AG04449 (cell line): Measurements from ENCODE around the gene KY.
"Not testable (repeated sequence)": the region's sequence is repeated elsewhere in the genome, so short reads cannot be mapped to it uniquely, and the experiment has no call there.

Source experiments
- CTCF ChIA-PET: fragments of 350-600 bp; formaldehyde crosslinking; extraction: SDS; loops from one replicate; lab custom pipeline; 2021; ENCODE audit warnings: antibody characterized with exemption; lab: Yijun Ruan, JAX
- POLR2A ChIA-PET: fragments of 400-600, 350-600 bp; formaldehyde crosslinking; extraction: SDS; loops from one replicate; lab custom pipeline; 2020; ENCODE audit warnings: antibody characterized with exemption, inconsistent platforms; lab: Yijun Ruan, JAX
- DNase-seq: peaks from one replicate; pipeline ENCODE4 v3.0.0-alpha.2; 2010; ENCODE audit warnings: low read depth, low spot score
- H3K4me3 ChIP-seq: 2 replicates; pipeline ENCODE4 v1.5.1; 2011; ENCODE audit warnings: low read depth, mild to moderate bottlenecking, control low read depth, low read length
- TF ChIP-seq, protein P1 (sequence below): IDR thresholded peaks from one replicate; pipeline ENCODE4 v1.5.1; 2011; ENCODE audit warnings: mild to moderate bottlenecking, moderate library complexity, low read length, control low read depth, inconsistent platforms; ENCODE audit not compliant: insufficient read depth; ENCODE audit errors: missing control alignments

Gene KY

GRCh38 chr3:134594331-134594741 lies 56.5 kb downstream of the KY start:
- no peak for DNase-seq
- CTCF ChIA-PET = no interaction called here
- TF ChIP-seq, protein P1, sequence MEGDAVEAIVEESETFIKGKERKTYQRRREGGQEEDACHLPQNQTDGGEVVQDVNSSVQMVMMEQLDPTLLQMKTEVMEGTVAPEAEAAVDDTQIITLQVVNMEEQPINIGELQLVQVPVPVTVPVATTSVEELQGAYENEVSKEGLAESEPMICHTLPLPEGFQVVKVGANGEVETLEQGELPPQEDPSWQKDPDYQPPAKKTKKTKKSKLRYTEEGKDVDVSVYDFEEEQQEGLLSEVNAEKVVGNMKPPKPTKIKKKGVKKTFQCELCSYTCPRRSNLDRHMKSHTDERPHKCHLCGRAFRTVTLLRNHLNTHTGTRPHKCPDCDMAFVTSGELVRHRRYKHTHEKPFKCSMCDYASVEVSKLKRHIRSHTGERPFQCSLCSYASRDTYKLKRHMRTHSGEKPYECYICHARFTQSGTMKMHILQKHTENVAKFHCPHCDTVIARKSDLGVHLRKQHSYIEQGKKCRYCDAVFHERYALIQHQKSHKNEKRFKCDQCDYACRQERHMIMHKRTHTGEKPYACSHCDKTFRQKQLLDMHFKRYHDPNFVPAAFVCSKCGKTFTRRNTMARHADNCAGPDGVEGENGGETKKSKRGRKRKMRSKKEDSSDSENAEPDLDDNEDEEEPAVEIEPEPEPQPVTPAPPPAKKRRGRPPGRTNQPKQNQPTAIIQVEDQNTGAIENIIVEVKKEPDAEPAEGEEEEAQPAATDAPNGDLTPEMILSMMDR = no peak
- POLR2A ChIA-PET = no interaction called here
- no peak overlapping the region for H3K4me3 ChIP-seq

GRCh38 chr3:134592806-134593205 lies 58.0 kb downstream of the KY start:
- ChIA-PET CTCF (interaction anchor here (1.6 to 7.2 kb wide), 2 partner anchors 10 to 163 kb away, joined by 6 to 52 read pairs; no protein-coding TSS in a partner anchor), POLR2A (no interaction called here)
- no peak overlapping the region for H3K4me3 ChIP-seq
- TF ChIP-seq, protein P1 = no peak
- DNase-seq = no peak

DNA sequence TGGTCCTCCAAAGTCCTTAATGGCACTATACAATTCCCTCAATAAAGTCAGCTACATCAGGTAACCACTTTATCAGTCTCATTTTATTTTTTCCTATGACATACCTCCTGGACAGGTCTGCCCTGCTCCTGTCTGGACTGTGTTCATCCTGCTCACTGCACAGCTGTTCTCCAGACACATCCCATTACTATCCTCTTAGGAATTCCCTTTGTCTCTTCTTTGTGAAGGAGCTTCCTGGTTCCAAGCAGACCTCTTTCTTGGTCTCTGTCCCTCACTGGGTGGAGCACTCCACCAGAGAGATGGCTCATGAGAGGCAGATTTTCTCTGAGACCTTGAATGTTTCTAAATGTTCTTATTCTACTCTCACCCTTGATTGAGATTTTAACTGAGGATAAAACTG lies 60.1 kb downstream of the KY start:
- TF ChIP-seq, protein P1 = no peak
- H3K4me3 ChIP-seq = no peak overlapping the region
- CTCF ChIA-PET = interaction anchor here (7.2 kb wide), 1 partner anchor 12 kb away, joined by 52 read pairs; no protein-coding TSS in a partner anchor
- POLR2A ChIA-PET = interaction anchor here (1.3 kb wide), 1 partner anchor 10 kb away, joined by 3 read pairs; no protein-coding TSS in a partner anchor
- DNase-seq = no peak

GRCh38 chr3:134579141-134579665 lies 71.6 kb downstream of the KY start:
- H3K4me3 ChIP-seq = no peak overlapping the region
- TF ChIP-seq, protein P1 = no peak
- POLR2A ChIA-PET = no interaction called here
- CTCF ChIA-PET = interaction anchor here (0.7 to 2.3 kb wide), 4 partner anchors 22 to 905 kb away, joined by 3 to 5 read pairs (median 4); no protein-coding TSS in a partner anchor
- DNase-seq = no peak

DNA sequence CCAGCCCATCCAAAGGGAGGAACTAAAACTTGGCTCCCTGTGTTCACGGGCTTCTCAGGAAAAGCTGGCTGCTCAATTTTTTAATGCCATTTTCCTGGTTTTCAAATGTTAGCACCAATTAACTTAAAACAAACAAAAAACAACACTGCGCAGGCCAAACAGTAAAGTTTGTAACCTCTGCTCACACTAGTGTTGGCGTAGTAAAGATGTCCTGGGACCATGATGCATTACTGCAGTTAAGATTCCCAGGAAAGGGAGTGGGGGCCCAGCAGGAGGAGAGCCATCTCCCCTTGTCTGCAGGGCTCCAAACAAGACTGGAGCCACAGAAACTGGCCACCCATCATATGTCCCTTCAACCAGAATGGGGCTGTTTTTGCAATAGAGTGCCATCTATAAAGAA lies 74.0 kb downstream of the KY start:
- ChIA-PET POLR2A (no interaction called here), CTCF (no interaction called here)
- TF ChIP-seq, protein P1 = no peak
- no peak for DNase-seq
- no peak overlapping the region for H3K4me3 ChIP-seq

DNA sequence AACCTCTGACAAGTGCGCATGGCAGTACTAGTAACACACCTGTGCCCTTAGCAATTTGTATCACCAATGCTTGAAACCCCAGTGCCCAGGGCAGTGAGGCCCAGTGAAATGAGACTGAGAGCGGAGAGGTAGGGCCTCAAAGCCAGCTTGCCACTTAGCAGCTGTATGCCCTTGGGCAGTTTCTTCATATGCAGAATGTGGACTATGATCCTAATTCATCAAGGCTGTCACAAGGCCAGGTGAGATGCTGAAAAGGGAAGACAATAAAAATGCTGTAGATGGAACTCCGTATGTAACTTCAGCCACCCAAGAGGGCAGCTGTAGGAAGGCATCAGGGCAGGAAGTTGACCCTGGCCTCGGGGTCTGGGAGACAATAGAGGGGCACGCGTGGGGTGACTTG lies 74.4 kb downstream of the KY start:
- POLR2A ChIA-PET = no interaction called here
- no peak overlapping the region for H3K4me3 ChIP-seq
- DNase-seq = no peak
- TF ChIP-seq, protein P1 = no peak
- CTCF ChIA-PET = no interaction called here

DNA sequence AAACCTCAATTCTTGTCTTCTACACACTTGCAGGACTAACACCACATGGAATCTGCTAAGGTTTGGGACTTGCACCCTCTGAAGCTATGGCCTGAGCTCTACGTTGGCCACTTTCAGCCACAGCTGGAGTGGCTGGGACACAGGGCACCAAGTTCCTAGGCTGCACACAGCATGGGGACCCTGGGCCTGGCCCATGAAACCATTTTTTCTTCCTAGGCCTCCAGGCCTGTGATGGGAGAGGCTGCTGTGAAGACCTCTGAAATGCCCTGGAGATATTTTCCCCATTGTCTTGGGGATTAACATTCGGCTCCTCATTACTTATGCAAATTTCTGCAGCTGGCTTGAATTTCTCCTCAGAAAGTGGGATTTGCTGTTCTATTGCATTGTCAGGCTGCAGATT lies 80.9 kb downstream of the KY start:
- H3K4me3 ChIP-seq, POLR2A ChIA-PET, CTCF ChIA-PET, DNase-seq: not testable (repeated sequence)
